Astrocyte (in vitro differentiated cells and primary cell): ENCODE data around the gene LATS2. TPM values are rescaled to one million over a fixed set of nuclear protein-coding genes. Genes with fewer than 3 reads are reported as not detected.

ENCODE experiments used
- DNase-seq: peaks from one replicate; pipeline ENCODE4 v3.0.0-alpha.2; 2010; ENCODE audit warnings: low read depth
- FAIRE-seq: peaks from 2 replicates; lab custom pipeline; 2011; peaks lifted over from hg19 to GRCh38; lab: Jason Lieb, UNC
- H2AFZ ChIP-seq: 2 replicates; pipeline ENCODE4 v1.6.0; 2012; ENCODE audit warnings: low read depth, low read length, inconsistent platforms
- H3K27ac ChIP-seq: 2 replicates; pipeline ENCODE4 v1.5.1; 2011; ENCODE audit warnings: low read depth, low read length, inconsistent platforms
- H3K27me3 ChIP-seq: 2 replicates; pipeline ENCODE4 v1.6.0; 2011; ENCODE audit warnings: low read length, inconsistent platforms; ENCODE audit not compliant: insufficient read depth
- H3K36me3 ChIP-seq: 2 replicates; pipeline ENCODE4 v1.5.1; 2011; ENCODE audit warnings: low read length, inconsistent platforms; ENCODE audit not compliant: insufficient read depth
- H3K4me1 ChIP-seq: 2 replicates; pipeline ENCODE4 v1.5.1; 2011; ENCODE audit warnings: low read length, inconsistent platforms; ENCODE audit not compliant: insufficient read depth
- H3K4me2 ChIP-seq: 2 replicates; pipeline ENCODE4 v1.6.0; 2012; ENCODE audit warnings: low read length, inconsistent platforms
- H3K4me3 ChIP-seq: 2 replicates; pipeline ENCODE4 v1.5.1; 2011; ENCODE audit warnings: low read depth, mild to moderate bottlenecking, low read length, inconsistent platforms; ENCODE audit not compliant: insufficient read depth
- H3K79me2 ChIP-seq: 2 replicates; pipeline ENCODE4 v1.6.0; 2012; ENCODE audit warnings: mild to moderate bottlenecking, low read length, inconsistent platforms; ENCODE audit not compliant: insufficient read depth
- H3K9ac ChIP-seq: 2 replicates; pipeline ENCODE4 v1.6.0; 2012; ENCODE audit warnings: mild to moderate bottlenecking, low read length, inconsistent platforms
- H3K9me3 ChIP-seq: 2 replicates; pipeline ENCODE4 v1.5.1; 2012; ENCODE audit warnings: low read depth, mild to moderate bottlenecking, low read length, inconsistent platforms; ENCODE audit not compliant: insufficient read depth
- H4K20me1 ChIP-seq: 2 replicates; pipeline ENCODE4 v1.6.0; 2012; ENCODE audit warnings: low read length, inconsistent platforms; ENCODE audit not compliant: insufficient read depth
- H3K27ac Mint-ChIP-seq: one replicate; pipeline ENCODE4 v1.8.0; 2021; ENCODE audit warnings: mild to moderate bottlenecking, mixed read lengths; ENCODE audit not compliant: unreplicated experiment
- H3K27me3 Mint-ChIP-seq: one replicate; pipeline ENCODE4 v1.8.0; 2021; ENCODE audit warnings: low read depth, mixed read lengths; ENCODE audit not compliant: unreplicated experiment
- H3K36me3 Mint-ChIP-seq: one replicate; pipeline ENCODE4 v1.8.0; 2021; ENCODE audit warnings: low read depth, mixed read lengths; ENCODE audit not compliant: unreplicated experiment
- H3K4me1 Mint-ChIP-seq: one replicate; pipeline ENCODE4 v1.8.0; 2021; ENCODE audit warnings: low read depth, mixed read lengths; ENCODE audit not compliant: unreplicated experiment
- H3K4me3 Mint-ChIP-seq: one replicate; pipeline ENCODE4 v1.8.0; 2021; ENCODE audit warnings: mild to moderate bottlenecking, moderate library complexity, mixed read lengths; ENCODE audit not compliant: unreplicated experiment
- H3K9me3 Mint-ChIP-seq: one replicate; pipeline ENCODE4 v1.8.0; 2021; ENCODE audit warnings: mild to moderate bottlenecking, mixed read lengths; ENCODE audit not compliant: unreplicated experiment
- CTCF ChIP-seq: IDR thresholded peaks from 2 replicates; pipeline ENCODE4 v1.5.1; 2011; ENCODE audit warnings: low read depth, mild to moderate bottlenecking, inconsistent platforms, low read length, moderate library complexity; ENCODE audit not compliant: insufficient read depth
- EZH2 ChIP-seq: IDR thresholded peaks from 2 replicates; pipeline ENCODE4 v1.6.1; 2012; ENCODE audit warnings: mild to moderate bottlenecking, low read length, inconsistent platforms; ENCODE audit not compliant: insufficient read depth
- total RNA-seq: library from RNA; stranded (reverse); gene quantifications from 2 replicates; pipeline ENCODE4 v1.2.1, GENCODE V29; 2021

LATS2 gene
- total RNA-seq, 1 donor from 2014 or later, result 46.7 TPM

- H3K4me2 ChIP-seq, result no peak overlapping the region
- no peak overlapping the region for H3K27ac ChIP-seq
- H3K9ac ChIP-seq, result no peak overlapping the region
- no peak for FAIRE-seq
- no peak overlapping the region for H3K4me3 ChIP-seq
- DNase-seq, result peak; percentile 43
- Mint-ChIP-seq H3K27ac (no peak overlapping the region), H3K36me3 (no peaks in the 10 kb centered on the region), H3K27me3 (peaks cover 7% of the 10 kb centered on the region), H3K4me3 (no peak overlapping the region), H3K9me3 (no peaks in the 10 kb centered on the region), H3K4me1 (peaks cover 2% of the 10 kb centered on the region)
- no peaks in the 10 kb centered on the region for H3K9me3 ChIP-seq
- H3K27me3 ChIP-seq, result no peaks in the 10 kb centered on the region
- no peaks in the 10 kb centered on the region for H3K36me3 ChIP-seq
- peaks cover 4% of the 10 kb centered on the region for H3K4me1 ChIP-seq
- no peak for TF ChIP-seq CTCF
- no peak for TF ChIP-seq EZH2
- H4K20me1 ChIP-seq, result no peaks in the 10 kb centered on the region
- no peaks in the 10 kb centered on the region for H3K79me2 ChIP-seq
- H2AFZ ChIP-seq, result no peak overlapping the region
Observed at GRCh38 chr13:20940083-20940482, 121.3 kb downstream of the LATS2 start.

- Histone ChIP-seq H3K4me3 (no peak overlapping the region), H2AFZ (no peak overlapping the region), H3K4me2 (no peak overlapping the region), H3K36me3 (no peaks in the 10 kb centered on the region), H3K79me2 (no peaks in the 10 kb centered on the region), H4K20me1 (no peaks in the 10 kb centered on the region), H3K4me1 (peaks cover 4% of the 10 kb centered on the region), H3K27ac (no peak overlapping the region), H3K9ac (no peak overlapping the region), H3K27me3 (no peaks in the 10 kb centered on the region), H3K9me3 (no peaks in the 10 kb centered on the region)
- Mint-ChIP-seq H3K9me3 (no peaks in the 10 kb centered on the region), H3K27ac (no peak overlapping the region), H3K4me1 (peaks cover 2% of the 10 kb centered on the region), H3K27me3 (peaks cover 4% of the 10 kb centered on the region), H3K4me3 (no peak overlapping the region), H3K36me3 (no peaks in the 10 kb centered on the region)
- no peak for DNase-seq
- FAIRE-seq, result no peak
- TF ChIP-seq CTCF (no peak), EZH2 (no peak)
Observed at GRCh38 chr13:20939662-20940061, 121.7 kb downstream of the LATS2 start.

GRCh38 chr13:20938302-20938701, 123.1 kb downstream of the LATS2 start:
- H3K9me3 ChIP-seq, result no peaks in the 10 kb centered on the region
- H4K20me1 ChIP-seq, result no peaks in the 10 kb centered on the region
- H3K36me3 ChIP-seq, result no peaks in the 10 kb centered on the region
- H3K4me1 ChIP-seq, result peaks cover 4% of the 10 kb centered on the region
- TF ChIP-seq CTCF (no peak), EZH2 (no peak)
- no peaks in the 10 kb centered on the region for H3K27me3 ChIP-seq
- H3K27ac Mint-ChIP-seq, result no peak overlapping the region
- no peak overlapping the region for H3K4me3 ChIP-seq
- no peak overlapping the region for H3K4me2 ChIP-seq
- DNase-seq, result no peak
- H3K4me3 Mint-ChIP-seq, result no peak overlapping the region
- H3K9ac ChIP-seq, result no peak overlapping the region
- no peaks in the 10 kb centered on the region for H3K79me2 ChIP-seq
- no peak for FAIRE-seq
- H3K27ac ChIP-seq, result no peak overlapping the region
- H2AFZ ChIP-seq, result peak overlapping the region; percentile 26
- H3K4me1 Mint-ChIP-seq, result peaks cover 2% of the 10 kb centered on the region
- H3K9me3 Mint-ChIP-seq, result no peaks in the 10 kb centered on the region
- peaks cover 2% of the 10 kb centered on the region for H3K27me3 Mint-ChIP-seq
- H3K36me3 Mint-ChIP-seq, result no peaks in the 10 kb centered on the region
